Measurements from ENCODE around the gene RRBP1. TPM values are rescaled to one million over a fixed set of nuclear protein-coding genes. Genes with fewer than 3 reads are reported as not detected.

The RRBP1 gene
- total RNA-seq, 1 donor, result 122 TPM

- H4K20me1 ChIP-seq (ENCODE audit: insufficient read depth, low read length), result no peaks in the 10 kb centered on the region
- peaks cover 4% of the 10 kb centered on the region for H3K4me1 ChIP-seq (ENCODE audit: insufficient read depth, low read length)
- peaks cover 17% of the 10 kb centered on the region for H3K27me3 ChIP-seq (ENCODE audit: insufficient read depth, low read length)
- no peaks in the 10 kb centered on the region for H3K9me3 ChIP-seq (ENCODE audit: low read depth, low read length)
- H3K4me2 ChIP-seq (ENCODE audit: insufficient read depth, low read length), result no peak overlapping the region
- no peaks in the 10 kb centered on the region for H3K79me2 ChIP-seq (ENCODE audit: insufficient read depth, low read length)
- H2AFZ ChIP-seq (ENCODE audit: low read length), result no peak overlapping the region
- H3K4me3 ChIP-seq (ENCODE audit: insufficient read depth, low read length), result no peak overlapping the region
- DNase-seq (ENCODE audit: insufficient read length, low spot score, missing footprints), result no peak
- no peaks in the 10 kb centered on the region for H3K36me3 ChIP-seq (ENCODE audit: insufficient read depth, low read length)
- TF ChIP-seq, protein P1, sequence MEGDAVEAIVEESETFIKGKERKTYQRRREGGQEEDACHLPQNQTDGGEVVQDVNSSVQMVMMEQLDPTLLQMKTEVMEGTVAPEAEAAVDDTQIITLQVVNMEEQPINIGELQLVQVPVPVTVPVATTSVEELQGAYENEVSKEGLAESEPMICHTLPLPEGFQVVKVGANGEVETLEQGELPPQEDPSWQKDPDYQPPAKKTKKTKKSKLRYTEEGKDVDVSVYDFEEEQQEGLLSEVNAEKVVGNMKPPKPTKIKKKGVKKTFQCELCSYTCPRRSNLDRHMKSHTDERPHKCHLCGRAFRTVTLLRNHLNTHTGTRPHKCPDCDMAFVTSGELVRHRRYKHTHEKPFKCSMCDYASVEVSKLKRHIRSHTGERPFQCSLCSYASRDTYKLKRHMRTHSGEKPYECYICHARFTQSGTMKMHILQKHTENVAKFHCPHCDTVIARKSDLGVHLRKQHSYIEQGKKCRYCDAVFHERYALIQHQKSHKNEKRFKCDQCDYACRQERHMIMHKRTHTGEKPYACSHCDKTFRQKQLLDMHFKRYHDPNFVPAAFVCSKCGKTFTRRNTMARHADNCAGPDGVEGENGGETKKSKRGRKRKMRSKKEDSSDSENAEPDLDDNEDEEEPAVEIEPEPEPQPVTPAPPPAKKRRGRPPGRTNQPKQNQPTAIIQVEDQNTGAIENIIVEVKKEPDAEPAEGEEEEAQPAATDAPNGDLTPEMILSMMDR (IDR thresholded peaks at IDR 0.05; ENCODE audit: extremely low read depth, low read depth, low read length), result no peak
- no peak overlapping the region for H3K27ac ChIP-seq (ENCODE audit: low read depth, low read length)
Measured at GRCh38 chr20:17694767-17695166, 12.7 kb upstream of the RRBP1 start.

- Histone ChIP-seq H3K36me3 (ENCODE audit: insufficient read depth, low read length) (no peaks in the 10 kb centered on the region), H3K27me3 (ENCODE audit: insufficient read depth, low read length) (peaks cover 17% of the 10 kb centered on the region), H2AFZ (ENCODE audit: low read length) (peak overlapping the region; percentile 11), H3K79me2 (ENCODE audit: insufficient read depth, low read length) (no peaks in the 10 kb centered on the region), H3K4me2 (ENCODE audit: insufficient read depth, low read length) (peak overlapping the region; percentile 13), H3K9me3 (ENCODE audit: low read depth, low read length) (no peaks in the 10 kb centered on the region), H3K27ac (ENCODE audit: low read depth, low read length) (no peak overlapping the region), H3K4me1 (ENCODE audit: insufficient read depth, low read length) (peaks cover 4% of the 10 kb centered on the region), H4K20me1 (ENCODE audit: insufficient read depth, low read length) (no peaks in the 10 kb centered on the region), H3K4me3 (ENCODE audit: insufficient read depth, low read length) (no peak overlapping the region)
- DNase-seq (ENCODE audit: insufficient read length, low spot score, missing footprints), result no peak
- TF ChIP-seq, protein P1 (IDR thresholded peaks at IDR 0.05; ENCODE audit: extremely low read depth, low read depth, low read length), result no peak
Measured at GRCh38 chr20:17693444-17694001, 11.5 kb upstream of the RRBP1 start.

GRCh38 chr20:17691758-17692157, 9.7 kb upstream of the RRBP1 start:
- no peak overlapping the region for H2AFZ ChIP-seq (ENCODE audit: low read length)
- TF ChIP-seq, protein P1 (IDR thresholded peaks at IDR 0.05; ENCODE audit: extremely low read depth, low read depth, low read length), result no peak
- H3K4me2 ChIP-seq (ENCODE audit: insufficient read depth, low read length), result no peak overlapping the region
- no peak for DNase-seq (ENCODE audit: insufficient read length, low spot score, missing footprints)
- H3K4me1 ChIP-seq (ENCODE audit: insufficient read depth, low read length), result peaks cover 4% of the 10 kb centered on the region
- H3K27ac ChIP-seq (ENCODE audit: low read depth, low read length), result no peak overlapping the region
- no peaks in the 10 kb centered on the region for H4K20me1 ChIP-seq (ENCODE audit: insufficient read depth, low read length)
- no peaks in the 10 kb centered on the region for H3K9me3 ChIP-seq (ENCODE audit: low read depth, low read length)
- no peaks in the 10 kb centered on the region for H3K79me2 ChIP-seq (ENCODE audit: insufficient read depth, low read length)
- H3K36me3 ChIP-seq (ENCODE audit: insufficient read depth, low read length), result no peaks in the 10 kb centered on the region
- no peak overlapping the region for H3K4me3 ChIP-seq (ENCODE audit: insufficient read depth, low read length)
- H3K27me3 ChIP-seq (ENCODE audit: insufficient read depth, low read length), result peaks cover 24% of the 10 kb centered on the region

- H3K79me2 ChIP-seq (ENCODE audit: insufficient read depth, low read length), result no peaks in the 10 kb centered on the region
Measured at GRCh38 chr20:17690144-17690543, 8.1 kb upstream of the RRBP1 start.

More at GRCh38 chr20:17690144-17690543, 8.1 kb upstream of the RRBP1 start:
- Histone ChIP-seq H2AFZ (ENCODE audit: low read length) (no peak overlapping the region), H3K27me3 (ENCODE audit: insufficient read depth, low read length) (peaks cover 35% of the 10 kb centered on the region), H3K36me3 (ENCODE audit: insufficient read depth, low read length) (no peaks in the 10 kb centered on the region), H3K27ac (ENCODE audit: low read depth, low read length) (no peak overlapping the region), H3K9me3 (ENCODE audit: low read depth, low read length) (no peaks in the 10 kb centered on the region), H3K4me1 (ENCODE audit: insufficient read depth, low read length) (peaks cover 4% of the 10 kb centered on the region), H3K4me2 (ENCODE audit: insufficient read depth, low read length) (no peak overlapping the region), H4K20me1 (ENCODE audit: insufficient read depth, low read length) (no peaks in the 10 kb centered on the region), H3K4me3 (ENCODE audit: insufficient read depth, low read length) (no peak overlapping the region)
- TF ChIP-seq, protein P1 (IDR thresholded peaks at IDR 0.05; ENCODE audit: extremely low read depth, low read depth, low read length), result no peak
- DNase-seq (ENCODE audit: insufficient read length, low spot score, missing footprints), result no peak
